ENCODE results near the gene ACER3.

DNA sequence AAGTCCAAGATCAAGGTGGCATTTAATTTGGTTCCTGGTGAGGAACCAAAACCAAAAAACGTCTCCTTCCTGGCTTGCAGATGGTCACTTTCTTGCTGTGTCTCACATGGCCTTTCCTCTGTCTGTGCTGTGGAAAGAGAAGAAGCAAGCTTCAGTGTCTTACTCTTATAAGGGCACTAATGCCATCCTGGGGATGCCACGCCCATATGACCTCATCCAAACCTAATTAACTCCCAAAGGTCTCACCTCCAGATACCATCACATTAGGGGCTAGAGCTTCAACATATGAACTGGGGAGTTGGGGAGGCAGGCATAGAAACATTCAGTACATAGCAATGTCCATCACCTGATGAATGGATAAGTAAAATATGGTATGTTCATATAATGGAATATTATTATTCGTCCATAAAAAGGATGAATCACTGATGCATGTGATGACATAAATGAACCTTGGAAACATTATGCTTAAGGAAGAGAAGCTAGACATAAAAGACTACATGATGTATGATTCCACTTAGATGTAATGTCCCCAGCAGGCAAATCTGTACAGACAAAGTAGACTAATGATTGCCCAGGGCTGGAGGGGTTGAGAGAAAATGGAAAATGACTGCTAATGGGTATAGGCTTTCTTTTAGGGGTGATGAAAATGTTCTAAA lies 94.9 kb downstream of the ACER3 start:
- TF ChIP-seq, protein P1, sequence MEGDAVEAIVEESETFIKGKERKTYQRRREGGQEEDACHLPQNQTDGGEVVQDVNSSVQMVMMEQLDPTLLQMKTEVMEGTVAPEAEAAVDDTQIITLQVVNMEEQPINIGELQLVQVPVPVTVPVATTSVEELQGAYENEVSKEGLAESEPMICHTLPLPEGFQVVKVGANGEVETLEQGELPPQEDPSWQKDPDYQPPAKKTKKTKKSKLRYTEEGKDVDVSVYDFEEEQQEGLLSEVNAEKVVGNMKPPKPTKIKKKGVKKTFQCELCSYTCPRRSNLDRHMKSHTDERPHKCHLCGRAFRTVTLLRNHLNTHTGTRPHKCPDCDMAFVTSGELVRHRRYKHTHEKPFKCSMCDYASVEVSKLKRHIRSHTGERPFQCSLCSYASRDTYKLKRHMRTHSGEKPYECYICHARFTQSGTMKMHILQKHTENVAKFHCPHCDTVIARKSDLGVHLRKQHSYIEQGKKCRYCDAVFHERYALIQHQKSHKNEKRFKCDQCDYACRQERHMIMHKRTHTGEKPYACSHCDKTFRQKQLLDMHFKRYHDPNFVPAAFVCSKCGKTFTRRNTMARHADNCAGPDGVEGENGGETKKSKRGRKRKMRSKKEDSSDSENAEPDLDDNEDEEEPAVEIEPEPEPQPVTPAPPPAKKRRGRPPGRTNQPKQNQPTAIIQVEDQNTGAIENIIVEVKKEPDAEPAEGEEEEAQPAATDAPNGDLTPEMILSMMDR (IDR thresholded peaks at IDR 0.05; ENCODE audit: low read depth, low read length): no peak
- TF ChIP-seq EZH2phosphoT487 (IDR thresholded peaks at IDR 0.05; ENCODE audit: low read depth): no peak
